B cell (primary cell): ENCODE results near the gene AFF3. TPM values are rescaled to one million over a fixed set of nuclear protein-coding genes. Genes with fewer than 3 reads are reported as not detected.

Experiments
- ATAC-seq: fragments of 200-7000 bp; cut with Tn5 transposase; one replicate; pipeline ENCODE4 v1.10.0; 2021; ENCODE audit warnings: low read depth, mild to moderate bottlenecking, moderate number of reproducible peaks, moderate library complexity
- CTCF ChIA-PET: fragments of 350-600 bp; sonication (Branson Sonifier 250); formaldehyde crosslinking; loops from one replicate; lab custom pipeline; 2021; ENCODE audit warnings: antibody characterized with exemption, inconsistent platforms; lab: Charles Lee
- POLR2A ChIA-PET: fragments of 350-600 bp; sonication (Branson Sonifier 250); formaldehyde crosslinking; loops from one replicate; lab custom pipeline; 2021; ENCODE audit warnings: antibody characterized with exemption; lab: Charles Lee
- DNase-seq: peaks from one replicate; pipeline ENCODE4 v3.0.0; 2013
- H2AFZ ChIP-seq: 2 replicates; pipeline ENCODE4 v1.6.1; 2012; ENCODE audit warnings: mild to moderate bottlenecking, low read depth, low read length; ENCODE audit not compliant: insufficient read depth, poor library complexity, severe bottlenecking
- H3K27ac ChIP-seq, 2 donors: 1 replicate in 1 of 2; 2 replicates in 1 of 2; pipeline ENCODE4 v1.5.1; 2012 to 2013; ENCODE audit warnings: low read length in 2 of 2, mild to moderate bottlenecking in 2 of 2, moderate library complexity in 1 of 2
- H3K27me3 ChIP-seq, 4 experiments: fragments of 200-600 bp in 1 of 4; sonication (generic) in 1 of 4; replicated peaks in 1 of 4; 1 replicate in 2 of 4; 2 replicates in 2 of 4; pipeline versions ENCODE4 v1.6.1 to v1.7.0; 2013 to 2016; ENCODE audit warnings: low read length in 3 of 4, mild to moderate bottlenecking in 2 of 4, mixed read lengths in 1 of 4, moderate library complexity in 1 of 4; ENCODE audit not compliant: insufficient read depth in 4 of 4, control insufficient read depth in 3 of 4; ENCODE audit errors: control extremely low read depth in 1 of 4
- H3K36me3 ChIP-seq, 2 experiments: replicated peaks in 1 of 2; 1 replicate in 1 of 2; 2 replicates in 1 of 2; pipeline versions ENCODE4 v1.6.1 to v1.7.1; 2013; ENCODE audit warnings: low read length in 1 of 2; ENCODE audit not compliant: insufficient read depth in 2 of 2, control insufficient read depth in 1 of 2; ENCODE audit errors: control extremely low read depth in 1 of 2, extremely low read depth in 1 of 2
- H3K4me1 ChIP-seq, 2 donors: fragments of 200-600 bp in 1 of 2; sonication (generic) in 1 of 2; 1 replicate in 1 of 2; 2 replicates in 1 of 2; pipeline versions ENCODE4 v1.5.1 to v1.6.1; 2013 to 2017; ENCODE audit warnings: low read length in 2 of 2; ENCODE audit not compliant: control insufficient read depth in 2 of 2, insufficient read depth in 2 of 2
- H3K4me2 ChIP-seq: replicated peaks from 2 replicates; pipeline ENCODE3; 2012; ENCODE audit warnings: mild to moderate bottlenecking, low read depth, low read length; ENCODE audit not compliant: poor library complexity, severe bottlenecking
- H3K4me3 ChIP-seq, 5 experiments: fragments of 200-600 bp in 1 of 5; sonication (generic) in 1 of 5; 1 replicate in 3 of 5; 2 replicates in 2 of 5; pipeline versions ENCODE4 v1.5.1 to v1.7.0; 2011 to 2016; ENCODE audit warnings: low read length in 4 of 5, mild to moderate bottlenecking in 4 of 5, low read depth in 2 of 5, control low read depth in 1 of 5, moderate library complexity in 1 of 5; ENCODE audit not compliant: insufficient read depth in 1 of 5; ENCODE audit errors: control extremely low read depth in 1 of 5, extremely low read depth in 1 of 5
- H3K79me2 ChIP-seq: fragments of 200-600 bp; sonication (generic); one replicate; pipeline ENCODE4 v1.6.0; 2016; ENCODE audit warnings: low read length; ENCODE audit not compliant: control insufficient read depth, insufficient read depth
- H3K9ac ChIP-seq: fragments of 200-600 bp; sonication (generic); 2 replicates; pipeline ENCODE4 v1.6.1; 2017; ENCODE audit warnings: mild to moderate bottlenecking, low read length, moderate library complexity
- H3K9me3 ChIP-seq, 3 donors: one replicate each; pipeline versions ENCODE4 v1.6.1 to v1.7.1; 2013; ENCODE audit warnings: low read length in 2 of 3; ENCODE audit not compliant: control insufficient read depth in 2 of 3, insufficient read depth in 1 of 3; ENCODE audit errors: control extremely low read depth in 1 of 3
- H4K20me1 ChIP-seq: 2 replicates; pipeline ENCODE4 v1.6.0; 2012; ENCODE audit warnings: mild to moderate bottlenecking, low read length; ENCODE audit not compliant: insufficient read depth, control insufficient read depth, poor library complexity, severe bottlenecking
- H3K27ac Mint-ChIP-seq: one replicate; pipeline ENCODE4 v1.8.0; 2021; ENCODE audit warnings: mixed read lengths
- H3K27me3 Mint-ChIP-seq: one replicate; pipeline ENCODE4 v1.8.0; 2021; ENCODE audit warnings: mixed read lengths
- H3K4me1 Mint-ChIP-seq: one replicate; pipeline ENCODE4 v1.8.0; 2021; ENCODE audit warnings: mixed read lengths
- H3K4me3 Mint-ChIP-seq: one replicate; pipeline ENCODE4 v1.8.0; 2021; ENCODE audit warnings: mixed read lengths
- H3K9me3 Mint-ChIP-seq: one replicate; pipeline ENCODE4 v1.8.0; 2022; ENCODE audit warnings: mixed read lengths; ENCODE audit not compliant: insufficient read depth
- CTCF ChIP-seq: fragments of 200-600 bp; IDR thresholded peaks from one replicate; pipeline ENCODE4 v1.8.0; 2022; ENCODE audit warnings: antibody characterized with exemption, mild to moderate bottlenecking
- EZH2 ChIP-seq: IDR thresholded peaks from 2 replicates; pipeline ENCODE4 v1.6.1; 2012; ENCODE audit warnings: borderline replicate concordance, low read depth, mild to moderate bottlenecking, moderate library complexity, low read length; ENCODE audit not compliant: insufficient read depth, poor library complexity, severe bottlenecking
- WGBS: methylation state at CpG from one replicate; pipeline ENCODE4 v1.1.5; 2013; ENCODE audit warnings: missing lambda C conversion rate; ENCODE audit not compliant: insufficient coverage; 5-methylcytosine and 5-hydroxymethylcytosine counted together
- intact Hi-C: fragments of 100-400 bp; cut with micrococcal nuclease; formaldehyde crosslinking; loops from one replicate; pipeline ENCODE4 v1.10.0; 2022
- polyA plus RNA-seq: library from polyadenylated mRNA; depleted of rRNA; stranded (reverse); fragments of >200 nt; gene quantifications from 2 replicates; pipeline ENCODE4 v1.2.3, GENCODE V29; 2012
- total RNA-seq, 2 donors: library from RNA; stranded (reverse); fragments of 120-200 nt in 1 of 2; gene quantifications; 1 replicate in 1 of 2; 2 replicates in 1 of 2; pipeline versions ENCODE4 v1.2.3 to v1.2.4, GENCODE V29; 2013 to 2022

The AFF3 gene
- total and polyA plus RNA-seq, 2 donors (not counting 1 experiment from before 2014, with no cell fraction given) = 117 to 830 TPM

GRCh38 chr2:100136310-100136709 lies 6.1 kb downstream of the AFF3 start:
- H3K4me1 Mint-ChIP-seq = peaks cover 51% of the 10 kb centered on the region
- H3K79me2 ChIP-seq = peaks cover 100% of the 10 kb centered on the region

More at GRCh38 chr2:100136310-100136709, 6.1 kb downstream of the AFF3 start:
- CTCF ChIA-PET = interaction anchor here (0.8 to 1.9 kb wide), 3 partner anchors 16 to 26 kb away, joined by 4 to 8 read pairs (median 4); no protein-coding TSS in a partner anchor
- intact Hi-C loops = no loop called here
- TF ChIP-seq CTCF (no peak), EZH2 (no peak)
- Mint-ChIP-seq H3K27me3 (no peaks in the 10 kb centered on the region), H3K4me3 (no peak overlapping the region), H3K9me3 (no peaks in the 10 kb centered on the region), H3K27ac (no peak overlapping the region)
- Histone ChIP-seq H3K27ac (peak overlapping the region; percentile 41 to 47), H4K20me1 (peaks cover 90% of the 10 kb centered on the region), H3K4me3 (peak overlapping the region in 3 of 5 experiments; percentile 0 to 38 (median 17)), H3K27me3 (no peaks in the 10 kb centered on the region), H3K4me2 (peak overlapping the region; percentile 84), H3K9ac (peak overlapping the region; percentile 15), H3K9me3 (peaks cover 0 to 4% (median 0%) of the 10 kb centered on the region in 3 donors), H2AFZ (no peak overlapping the region), H3K4me1 (peaks cover 62 to 71% of the 10 kb centered on the region in 2 donors), H3K36me3 (peaks cover 11 to 42% of the 10 kb centered on the region in 2 experiments)
- peak; percentile 51 for DNase-seq
- ATAC-seq = no peak
- POLR2A ChIA-PET = no interaction called here
- WGBS = 50% methylated on average over 2 of the region's 4 CpGs
